Skeletal muscle cell (primary cell): ENCODE measurements around the gene FATE1.
"Not testable (repeated sequence)": the region's sequence is repeated elsewhere in the genome, so short reads cannot be mapped to it uniquely, and the experiment has no call there.

Source experiments
- DNase-seq: peaks from one replicate; pipeline ENCODE4 v3.0.0-alpha.2; 2010; ENCODE audit warnings: low read depth
- H3K4me3 ChIP-seq: 2 replicates; pipeline ENCODE4 v1.5.1; 2011; ENCODE audit warnings: low read depth, mild to moderate bottlenecking, control low read depth, low read length, moderate library complexity

Gene FATE1

DNA sequence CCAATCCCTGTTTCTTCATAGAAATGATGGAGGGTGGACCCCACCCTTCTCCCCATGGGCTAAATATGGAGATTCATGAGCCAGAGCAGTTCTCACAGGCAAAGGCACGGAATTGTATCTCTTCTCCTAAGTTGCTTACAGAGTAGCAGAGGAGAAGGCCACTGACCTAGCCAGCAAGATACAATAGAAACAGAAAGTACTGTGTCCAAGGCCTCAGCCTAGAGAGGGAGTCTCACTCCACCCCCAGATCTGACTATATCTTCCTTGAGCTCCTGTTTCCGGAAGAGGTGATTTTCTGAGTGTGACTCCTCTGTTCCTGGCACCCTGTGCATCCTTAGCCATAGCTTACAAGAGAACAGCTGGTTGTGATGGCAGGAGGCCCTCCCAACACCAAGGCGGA lies at the start of gene FATE1:
Gene FATE1, plus strand, starts transcription at position 284 of the 400 bp plus-strand sequence. Its CDS starts 85 bp downstream, at position 369.
- no peak within 1 kb of the TSS for H3K4me3 ChIP-seq
- DNase-seq = no peak

DNA sequence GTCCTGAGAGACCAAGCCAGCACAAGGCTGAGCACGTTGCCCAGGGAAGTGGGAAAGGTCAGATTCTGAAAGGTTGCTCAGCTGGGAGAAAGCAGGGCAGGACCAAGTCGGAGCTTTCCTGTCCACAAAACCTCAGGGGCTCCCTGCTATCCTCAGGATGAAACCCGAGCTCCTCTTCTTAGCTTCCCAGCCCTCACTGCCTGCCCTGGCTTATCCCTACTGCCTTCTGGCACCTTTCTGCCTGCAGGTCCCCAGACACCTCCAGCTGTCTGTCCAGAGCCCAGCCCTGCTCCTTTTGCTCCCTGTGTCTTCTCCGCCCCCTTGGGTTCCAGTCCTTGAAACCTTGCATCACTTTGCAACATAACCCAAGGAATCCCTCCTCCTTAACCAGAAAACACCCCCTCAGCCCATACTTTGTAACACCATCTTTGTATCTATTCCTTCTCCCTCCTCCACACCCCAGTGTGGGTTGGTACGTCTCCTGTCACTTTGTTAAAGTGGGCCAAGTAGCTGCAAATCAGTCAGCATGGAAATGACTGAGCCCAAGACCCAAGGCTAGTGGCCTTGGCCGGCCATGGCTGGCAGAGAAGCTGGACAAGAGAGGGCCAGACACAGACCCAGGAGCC lies 40.6 kb upstream of the FATE1 start:
- no peak overlapping the region for H3K4me3 ChIP-seq
- DNase-seq = no peak

- H3K4me3 ChIP-seq = no peak overlapping the region
- DNase-seq = no peak
Measured at GRCh38 chrX:151676196-151676595, 39.6 kb upstream of the FATE1 start.

- H3K4me3 ChIP-seq = no peak overlapping the region
- no peak for DNase-seq
Measured at GRCh38 chrX:151679798-151680402, 35.9 kb upstream of the FATE1 start.

- DNase-seq = no peak
- H3K4me3 ChIP-seq = no peak overlapping the region
Measured at GRCh38 chrX:151680805-151681204, 35.0 kb upstream of the FATE1 start.

DNA sequence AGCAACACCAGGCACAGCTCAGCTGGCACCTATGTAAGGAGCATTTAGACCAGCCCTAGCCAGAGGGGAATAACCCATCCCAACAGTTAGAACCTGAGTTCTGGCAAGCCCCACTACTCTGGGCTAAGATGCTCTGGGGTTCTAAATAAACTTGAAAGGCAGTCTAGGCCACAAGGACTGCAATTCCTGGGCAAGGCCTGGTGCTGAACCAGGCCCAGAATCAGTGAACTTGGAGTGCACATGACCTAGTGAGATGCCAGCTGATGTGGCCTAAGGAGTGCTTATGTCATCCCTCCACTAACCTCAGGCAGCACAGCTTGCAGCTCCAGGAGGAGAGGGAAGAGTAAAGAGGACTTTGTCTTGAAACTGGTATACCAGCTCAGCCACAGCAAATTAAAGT lies 28.2 kb upstream of the FATE1 start:
- no peak for DNase-seq

DNA sequence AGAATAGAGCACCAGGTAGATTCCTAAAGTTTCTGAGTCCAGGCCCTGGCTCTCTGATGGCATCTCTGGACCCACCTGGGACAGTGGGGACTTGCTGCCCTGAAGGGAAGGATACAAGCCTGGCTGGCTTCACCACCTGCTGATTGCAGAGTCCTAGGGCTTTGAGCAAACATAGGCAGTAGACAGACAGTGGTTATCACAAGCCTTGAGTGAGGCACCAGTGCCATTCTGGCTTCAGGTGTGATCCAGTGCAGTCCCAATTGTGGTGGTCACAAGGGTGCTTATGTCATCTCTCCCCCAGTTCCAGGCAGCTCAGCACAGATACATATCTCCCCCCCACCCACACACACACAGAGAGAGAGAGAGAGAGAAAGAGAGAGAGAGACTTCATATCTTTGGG lies 27.1 kb upstream of the FATE1 start:
- H3K4me3 ChIP-seq = no peak overlapping the region
- DNase-seq = no peak

More for the DNA sequence above, 28.2 kb upstream of the FATE1 start:
- H3K4me3 ChIP-seq = no peak overlapping the region

DNA sequence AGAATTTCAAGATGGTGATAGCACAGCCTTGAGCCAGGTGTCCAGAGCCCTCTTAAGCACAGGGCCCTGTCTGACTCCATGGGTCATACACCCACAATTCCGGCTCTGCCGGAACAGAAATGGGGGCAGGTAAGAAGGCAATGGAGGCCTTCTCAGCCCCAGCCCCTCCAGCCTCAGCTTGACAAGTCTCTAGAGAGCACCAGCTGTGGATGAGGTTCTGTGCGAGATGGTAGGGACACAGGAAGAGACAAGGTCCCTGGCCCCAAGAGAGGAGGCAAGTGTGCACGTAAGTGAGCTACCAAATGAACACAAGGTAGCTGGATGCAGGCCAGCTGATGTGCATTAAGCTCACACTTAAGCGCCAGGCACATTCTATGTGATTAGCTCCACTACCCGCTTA lies 23.0 kb upstream of the FATE1 start:
- no peak overlapping the region for H3K4me3 ChIP-seq
- DNase-seq = no peak

DNA sequence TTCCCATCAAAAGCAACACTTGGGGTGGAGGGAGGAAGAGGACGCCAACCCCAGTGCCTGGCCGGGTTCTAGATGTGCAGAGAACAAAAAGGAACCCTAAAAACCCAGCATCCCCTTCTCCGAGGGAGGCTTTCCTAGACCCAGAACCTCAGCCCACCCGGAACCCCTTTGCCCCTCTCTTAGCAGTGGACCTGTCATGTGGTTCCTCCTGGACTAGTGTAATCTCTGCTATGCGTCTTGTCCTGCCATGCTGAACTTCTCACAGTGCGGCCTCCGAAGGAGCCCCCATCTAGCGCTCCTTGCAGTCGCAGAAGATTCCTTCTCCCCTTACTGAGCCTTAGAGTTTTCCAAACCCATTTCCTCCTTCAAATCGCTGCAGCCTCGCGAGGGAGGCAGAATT lies 21.7 kb upstream of the FATE1 start:
- H3K4me3 ChIP-seq = no peak overlapping the region
- no peak for DNase-seq

DNA sequence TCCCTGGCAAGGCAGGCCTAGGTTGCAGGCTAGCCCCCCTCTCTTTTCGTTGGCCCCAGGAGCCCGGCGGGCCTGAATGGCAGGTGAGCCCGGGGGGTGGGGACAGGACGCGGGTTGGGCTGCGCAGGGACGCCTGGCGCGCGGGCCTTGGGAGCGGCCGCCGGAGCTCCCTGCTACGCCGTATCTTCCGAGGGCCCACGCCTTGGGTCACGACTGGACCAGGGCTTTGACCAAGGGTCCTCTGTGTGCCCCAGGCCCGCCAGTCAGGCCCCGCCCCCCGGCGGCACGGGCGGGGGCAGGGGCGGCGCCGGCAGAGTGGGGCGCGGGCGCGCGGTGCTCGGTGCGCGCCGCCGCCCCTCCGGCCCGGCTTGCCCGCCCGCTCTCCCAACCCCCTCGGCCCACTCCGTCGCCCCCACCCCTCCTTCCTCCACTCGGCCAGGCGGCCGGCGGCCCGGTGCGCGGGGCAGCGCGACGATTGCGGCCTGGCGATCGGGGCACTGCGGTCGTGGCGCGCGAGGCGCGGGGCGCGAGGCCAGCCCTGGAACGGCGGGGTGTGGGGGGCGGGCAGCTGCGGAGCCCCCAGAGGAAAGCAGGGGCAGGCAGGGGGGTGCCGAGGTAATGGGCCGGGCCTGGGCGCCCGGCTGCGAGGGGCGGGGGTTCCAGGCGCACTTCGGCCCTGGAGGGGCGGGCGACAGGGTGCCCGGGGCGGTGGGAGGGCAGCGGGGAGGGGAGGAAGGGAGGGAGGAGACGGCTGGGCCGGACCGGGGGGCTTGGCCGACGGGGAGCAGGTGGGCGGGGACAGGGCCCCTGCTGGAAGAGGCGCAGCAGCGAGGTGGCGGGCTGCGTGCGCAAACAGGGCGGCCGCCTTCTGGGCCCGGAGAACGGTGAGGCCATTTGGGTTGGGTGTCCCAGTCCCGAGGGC lies 20.9 kb upstream of the FATE1 start, which contains the start of gene PRRG3:
Gene PRRG3, plus strand, starts transcription at position 798 of the 922 bp plus-strand sequence. CDS start 3,357 bp downstream, outside the sequence.
- no peak for DNase-seq
- H3K4me3 ChIP-seq = no peak within 1 kb of the TSS

DNA sequence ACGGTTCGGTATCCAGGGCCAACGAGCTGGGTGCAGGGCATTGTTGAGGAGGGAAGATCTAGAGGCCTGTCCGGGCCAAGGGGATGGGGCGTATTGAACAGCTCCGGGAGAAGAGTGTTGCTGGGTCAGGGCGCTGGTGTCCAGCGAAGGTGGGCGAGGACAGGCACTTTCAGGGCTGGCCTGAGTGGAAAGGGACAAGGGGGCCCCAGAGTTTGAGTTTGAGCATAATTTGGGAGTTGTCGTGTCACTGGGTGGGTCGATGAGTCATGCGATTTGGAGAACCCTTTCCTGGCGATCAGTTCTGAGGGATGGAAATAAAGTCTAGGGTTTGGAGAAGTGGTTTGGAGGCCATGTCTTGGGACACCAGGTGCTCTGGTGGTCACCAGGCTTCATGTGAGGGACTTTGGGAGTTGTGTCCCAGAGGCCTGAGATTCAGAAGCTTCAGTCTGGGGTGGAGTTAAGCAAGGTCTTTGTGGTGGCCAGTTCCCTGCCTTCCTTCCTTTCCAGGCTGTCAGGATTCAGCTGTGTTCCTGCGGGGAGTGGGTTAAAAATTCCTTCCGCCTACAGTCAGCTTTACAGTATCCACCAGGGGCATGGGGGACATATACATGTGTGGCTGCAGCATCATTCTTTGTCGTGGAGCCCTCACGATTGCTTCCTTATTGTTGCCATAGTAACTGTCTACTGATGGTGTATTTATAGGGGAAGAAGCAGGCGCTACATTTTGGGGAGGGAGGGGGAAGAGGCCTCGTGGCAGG lies 20.1 kb upstream of the FATE1 start:
- no peak for DNase-seq
- H3K4me3 ChIP-seq = no peak overlapping the region

GRCh38 chrX:151697082-151697481 lies 18.8 kb upstream of the FATE1 start:
- H3K4me3 ChIP-seq, DNase-seq: not testable (repeated sequence)

- H3K4me3 ChIP-seq = no peak overlapping the region
- DNase-seq = peak; percentile 66
Measured at GRCh38 chrX:151697522-151697921, 18.3 kb upstream of the FATE1 start.

- no peak for DNase-seq
- H3K4me3 ChIP-seq = no peak overlapping the region
Measured at GRCh38 chrX:151698485-151698884, 17.4 kb upstream of the FATE1 start.

GRCh38 chrX:151699746-151700145 lies 16.1 kb upstream of the FATE1 start:
- H3K4me3 ChIP-seq = no peak overlapping the region
- no peak for DNase-seq

- no peak for DNase-seq
Measured at GRCh38 chrX:151700581-151700980, 15.3 kb upstream of the FATE1 start.

GRCh38 chrX:151701071-151701470 lies 14.8 kb upstream of the FATE1 start:
- no peak overlapping the region for H3K4me3 ChIP-seq
- DNase-seq = no peak

More at GRCh38 chrX:151700581-151700980, 15.3 kb upstream of the FATE1 start:
- H3K4me3 ChIP-seq = no peak overlapping the region

GRCh38 chrX:151701531-151701930 lies 14.3 kb upstream of the FATE1 start:
- DNase-seq = no peak
- H3K4me3 ChIP-seq = no peak overlapping the region

DNA sequence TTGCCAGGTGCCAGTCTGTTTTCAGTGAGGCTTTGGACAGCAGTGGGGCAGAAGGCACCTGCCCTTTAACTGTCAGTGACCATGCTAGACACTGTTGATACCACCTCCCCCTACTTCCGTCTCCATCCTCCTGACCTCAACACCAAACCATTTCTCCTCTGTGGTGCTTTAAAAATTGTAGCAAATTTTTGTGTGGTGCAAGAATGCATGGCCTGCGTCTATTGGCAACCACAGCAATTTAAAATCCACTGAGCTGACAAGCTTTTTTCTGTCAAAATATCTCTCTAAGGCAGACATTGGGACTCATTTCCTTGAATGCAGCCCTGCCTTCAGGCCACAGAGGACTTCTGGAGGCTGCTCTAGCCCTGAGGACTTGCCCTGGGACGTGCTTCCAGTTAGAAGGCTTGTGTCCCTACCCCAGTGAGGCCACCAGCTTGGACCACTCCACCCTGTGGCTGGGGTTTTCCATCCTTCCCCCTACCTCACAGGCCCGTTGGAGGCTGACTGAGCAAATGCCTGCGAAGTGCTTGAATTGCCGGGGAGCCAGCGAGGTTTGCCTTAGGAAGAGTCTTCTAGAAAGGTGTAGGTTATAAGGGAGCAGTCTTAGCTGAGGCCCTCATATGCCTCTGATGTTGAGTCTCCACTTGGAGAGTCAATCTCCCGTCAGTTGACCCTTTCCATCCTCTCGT lies 13.7 kb upstream of the FATE1 start:
- no peak for DNase-seq
- H3K4me3 ChIP-seq = no peak overlapping the region
